Calu3 (cell line): ENCODE data around the gene PPP4C. TPM values are rescaled to one million over a fixed set of nuclear protein-coding genes. Genes with fewer than 3 reads are reported as not detected.

Experiments used
- BruUV-seq: library from RNA; stranded (reverse); fragments of 400-500 nt; replicated peaks from 2 replicates; lab custom pipeline; 2021; lab: Mats Ljungman, UMichigan
- CTCF ChIA-PET: fragments of 300-600 bp; sonication (Branson Sonifier 250); formaldehyde crosslinking; loops from one replicate; lab custom pipeline; 2022; ENCODE audit warnings: antibody characterized with exemption; lab: Charles Lee
- DNase-seq: peaks from one replicate; pipeline ENCODE4 v3.0.0; 2022
- H3K27ac Mint-ChIP-seq: one replicate; pipeline ENCODE4 v1.8.0; 2022; ENCODE audit warnings: mixed read lengths; ENCODE audit not compliant: unreplicated experiment
- H3K27me3 Mint-ChIP-seq: one replicate; pipeline ENCODE4 v1.8.0; 2022; ENCODE audit warnings: mixed read lengths; ENCODE audit not compliant: unreplicated experiment
- H3K36me3 Mint-ChIP-seq: one replicate; pipeline ENCODE4 v1.8.0; 2022; ENCODE audit warnings: mild to moderate bottlenecking, moderate library complexity, mixed read lengths; ENCODE audit not compliant: insufficient read depth, unreplicated experiment
- H3K4me1 Mint-ChIP-seq: one replicate; pipeline ENCODE4 v1.8.0; 2022; ENCODE audit warnings: mild to moderate bottlenecking, low read depth, mixed read lengths; ENCODE audit not compliant: unreplicated experiment
- H3K4me3 Mint-ChIP-seq: one replicate; pipeline ENCODE4 v1.8.0; 2022; ENCODE audit warnings: mild to moderate bottlenecking, low read depth, moderate library complexity, mixed read lengths; ENCODE audit not compliant: unreplicated experiment
- H3K9me3 Mint-ChIP-seq: one replicate; pipeline ENCODE4 v1.8.0; 2022; ENCODE audit warnings: low read depth, mixed read lengths; ENCODE audit not compliant: unreplicated experiment
- intact Hi-C: fragments of 100-400 bp; cut with micrococcal nuclease; formaldehyde crosslinking; loops from one replicate; pipeline ENCODE4 v1.10.0; 2022; ENCODE audit not compliant: unreplicated experiment
- total RNA-seq: library from RNA; stranded (reverse); gene quantifications from 2 replicates; pipeline ENCODE4 v1.2.3, GENCODE V29; 2022
- TF ChIP-seq, protein P1 (sequence below): fragments of 200-600 bp; IDR thresholded peaks from one replicate; pipeline ENCODE4 v1.8.0; 2022; ENCODE audit warnings: antibody characterized with exemption; ENCODE audit not compliant: unreplicated experiment

The PPP4C gene
- total RNA-seq, 1 experiment from 2014 or later = 184 TPM

GRCh38 chr16:30041841-30042240 is 34.0 kb upstream of the PPP4C start:
- CTCF ChIA-PET = interaction anchor here (0.9 to 1.6 kb wide), 2 partner anchors 10 kb away, joined by 3 to 9 read pairs; no protein-coding TSS in a partner anchor
- no TSS peak for BruUV-seq
- H3K36me3 Mint-ChIP-seq = no peaks in the 10 kb centered on the region
- H3K27ac Mint-ChIP-seq = no peak overlapping the region
- H3K27me3 Mint-ChIP-seq = peaks cover 13% of the 10 kb centered on the region
- H3K4me1 Mint-ChIP-seq = peaks cover 17% of the 10 kb centered on the region
- TF ChIP-seq, protein P1, sequence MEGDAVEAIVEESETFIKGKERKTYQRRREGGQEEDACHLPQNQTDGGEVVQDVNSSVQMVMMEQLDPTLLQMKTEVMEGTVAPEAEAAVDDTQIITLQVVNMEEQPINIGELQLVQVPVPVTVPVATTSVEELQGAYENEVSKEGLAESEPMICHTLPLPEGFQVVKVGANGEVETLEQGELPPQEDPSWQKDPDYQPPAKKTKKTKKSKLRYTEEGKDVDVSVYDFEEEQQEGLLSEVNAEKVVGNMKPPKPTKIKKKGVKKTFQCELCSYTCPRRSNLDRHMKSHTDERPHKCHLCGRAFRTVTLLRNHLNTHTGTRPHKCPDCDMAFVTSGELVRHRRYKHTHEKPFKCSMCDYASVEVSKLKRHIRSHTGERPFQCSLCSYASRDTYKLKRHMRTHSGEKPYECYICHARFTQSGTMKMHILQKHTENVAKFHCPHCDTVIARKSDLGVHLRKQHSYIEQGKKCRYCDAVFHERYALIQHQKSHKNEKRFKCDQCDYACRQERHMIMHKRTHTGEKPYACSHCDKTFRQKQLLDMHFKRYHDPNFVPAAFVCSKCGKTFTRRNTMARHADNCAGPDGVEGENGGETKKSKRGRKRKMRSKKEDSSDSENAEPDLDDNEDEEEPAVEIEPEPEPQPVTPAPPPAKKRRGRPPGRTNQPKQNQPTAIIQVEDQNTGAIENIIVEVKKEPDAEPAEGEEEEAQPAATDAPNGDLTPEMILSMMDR = peak; percentile 60
- intact Hi-C loops = loop anchor here (5.0 kb wide), 1 partner anchor 585 kb away; no protein-coding TSS in a partner anchor
- no peak overlapping the region for H3K4me3 Mint-ChIP-seq
- DNase-seq = peak; percentile 44
- no peaks in the 10 kb centered on the region for H3K9me3 Mint-ChIP-seq

DNA sequence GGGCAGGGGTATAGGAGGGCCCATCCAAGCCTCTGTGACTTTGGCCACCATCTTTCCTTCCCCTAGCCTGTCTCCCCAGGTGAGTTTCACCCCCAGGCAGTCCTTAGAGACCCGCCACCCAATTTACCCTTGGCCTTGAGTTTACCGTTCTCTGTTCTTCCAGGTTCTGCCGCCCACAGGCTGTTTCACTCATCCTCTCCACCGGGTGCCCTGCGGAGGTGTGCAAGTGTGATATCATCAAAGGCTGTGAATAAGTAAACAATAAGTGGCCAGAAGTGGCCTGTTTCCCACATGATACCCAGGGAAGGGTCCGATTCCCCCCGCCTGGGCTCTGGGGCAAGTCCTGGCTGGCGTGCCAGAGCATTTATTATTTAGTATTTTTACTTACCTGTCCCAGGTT is 29.6 kb upstream of the PPP4C start:
- intact Hi-C loops = no loop called here
- Mint-ChIP-seq H3K36me3 (peaks cover under 1% of the 10 kb centered on the region), H3K9me3 (no peaks in the 10 kb centered on the region), H3K27ac (no peak overlapping the region), H3K27me3 (no peaks in the 10 kb centered on the region), H3K4me1 (peaks cover 17% of the 10 kb centered on the region), H3K4me3 (no peak overlapping the region)
- CTCF ChIA-PET = no interaction called here
- no peak for DNase-seq
- TF ChIP-seq, protein P1 = no peak
- BruUV-seq = no TSS peak

- Mint-ChIP-seq H3K9me3 (no peaks in the 10 kb centered on the region), H3K36me3 (peaks cover 4% of the 10 kb centered on the region), H3K27me3 (no peaks in the 10 kb centered on the region), H3K4me1 (peaks cover 21% of the 10 kb centered on the region), H3K27ac (no peak overlapping the region), H3K4me3 (no peak overlapping the region)
- DNase-seq = no peak
- intact Hi-C loops = no loop called here
- CTCF ChIA-PET = no interaction called here
- no TSS peak for BruUV-seq
- TF ChIP-seq, protein P1 = no peak
Observed at GRCh38 chr16:30046588-30046987, 29.2 kb upstream of the PPP4C start.

DNA sequence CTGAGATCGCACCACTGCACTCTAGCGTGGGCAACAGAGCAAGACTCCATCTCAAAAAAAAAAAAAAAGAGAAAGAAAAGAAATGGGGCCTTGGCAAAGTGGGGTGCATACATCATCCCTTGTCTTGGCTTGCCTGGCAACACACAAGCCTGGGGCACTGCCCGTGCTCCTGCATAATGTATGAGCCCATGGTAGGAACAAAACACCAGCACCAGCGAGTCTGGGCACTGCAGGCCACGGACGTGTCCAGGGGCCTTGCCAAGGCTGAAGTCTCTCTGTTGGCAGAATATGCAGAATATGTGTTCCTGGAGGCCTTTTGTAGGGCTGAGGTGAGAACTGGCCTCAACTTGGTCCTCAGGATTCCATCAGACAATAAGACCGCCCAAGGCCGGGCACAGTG is 25.9 kb upstream of the PPP4C start:
- BruUV-seq = no TSS peak
- TF ChIP-seq, protein P1 = no peak
- Mint-ChIP-seq H3K27ac (no peak overlapping the region), H3K4me3 (no peak overlapping the region), H3K27me3 (no peaks in the 10 kb centered on the region), H3K36me3 (peaks cover 31% of the 10 kb centered on the region), H3K4me1 (peaks cover 41% of the 10 kb centered on the region), H3K9me3 (no peaks in the 10 kb centered on the region)
- intact Hi-C loops = no loop called here
- CTCF ChIA-PET = interaction anchor here (0.7 kb wide), 1 partner anchor 249 kb away, joined by 4 read pairs; no protein-coding TSS in a partner anchor
- DNase-seq = no peak
